Stimulated activated naive CD4-positive, alpha-beta T cell treated with Interleukin-2 at 50 U/mL for 16 hours (primary cell): ENCODE data around the gene PRKAG1.
A peak's percentile ranks its signal among the peaks of the same experiment; 100 is the strongest.
"Not testable (repeated sequence)": the region's sequence is repeated elsewhere in the genome, so short reads cannot be mapped to it uniquely, and the experiment has no call there.

ENCODE experiments used
- DNase-seq: peaks from one replicate; lab custom pipeline; 2025; lab: John Stamatoyannopoulos, UW

The PRKAG1 gene

GRCh38 chr12:49018261-49019119 lies at the start of gene PRKAG1:
Gene PRKAG1, minus strand, starts transcription at chr12:49018776. Its CDS starts 36 bp downstream, at chr12:49018740.
- DNase-seq: peak; percentile 94

- DNase-seq: no peak
Observed at GRCh38 chr12:49066120-49066519, 47.5 kb upstream of the PRKAG1 start.

DNA sequence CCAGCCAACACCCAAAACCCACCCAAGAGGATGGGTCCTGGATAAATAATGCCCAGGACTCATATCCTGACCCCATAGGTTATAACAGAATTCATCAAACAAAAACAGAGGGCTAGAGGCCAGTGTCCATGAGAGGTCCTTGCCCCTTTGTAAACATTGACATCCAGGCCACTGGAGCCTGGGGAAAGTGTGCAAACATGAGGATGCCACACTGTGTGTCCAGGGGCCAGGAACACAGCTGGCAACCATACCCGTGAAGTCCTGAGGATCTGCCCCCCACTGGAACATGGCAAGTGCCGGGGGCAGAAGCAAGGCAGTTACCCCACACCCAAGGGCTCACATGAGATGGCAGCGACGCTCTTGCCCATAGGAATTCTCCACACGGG lies 46.2 kb upstream of the PRKAG1 start:
- DNase-seq: no peak

- DNase-seq: not testable (repeated sequence)
Observed at GRCh38 chr12:49061916-49062315, 43.3 kb upstream of the PRKAG1 start.

DNA sequence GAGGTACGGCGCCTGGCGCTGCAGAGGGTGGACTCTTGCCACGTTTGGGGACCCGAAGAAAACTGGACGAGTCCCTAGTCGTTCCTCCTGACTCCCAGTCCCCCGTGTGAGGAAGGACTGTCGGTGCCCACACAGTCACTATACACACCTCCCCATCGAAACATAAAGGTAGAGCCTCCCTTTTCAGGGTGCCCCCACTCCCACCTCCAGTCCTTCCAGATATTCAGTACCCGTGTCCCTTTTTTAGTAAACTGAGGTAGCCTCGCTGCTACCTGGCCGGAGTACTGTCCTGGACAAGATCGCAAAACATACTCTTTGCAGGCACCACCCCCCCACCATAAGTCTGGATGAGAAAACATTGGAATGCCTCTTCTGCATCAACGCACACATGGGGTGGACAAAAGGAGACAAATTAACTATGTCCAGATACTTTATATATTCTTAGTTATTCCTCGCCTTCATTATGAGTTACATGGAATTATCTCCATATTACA lies 42.6 kb upstream of the PRKAG1 start:
- no peak for DNase-seq

DNA sequence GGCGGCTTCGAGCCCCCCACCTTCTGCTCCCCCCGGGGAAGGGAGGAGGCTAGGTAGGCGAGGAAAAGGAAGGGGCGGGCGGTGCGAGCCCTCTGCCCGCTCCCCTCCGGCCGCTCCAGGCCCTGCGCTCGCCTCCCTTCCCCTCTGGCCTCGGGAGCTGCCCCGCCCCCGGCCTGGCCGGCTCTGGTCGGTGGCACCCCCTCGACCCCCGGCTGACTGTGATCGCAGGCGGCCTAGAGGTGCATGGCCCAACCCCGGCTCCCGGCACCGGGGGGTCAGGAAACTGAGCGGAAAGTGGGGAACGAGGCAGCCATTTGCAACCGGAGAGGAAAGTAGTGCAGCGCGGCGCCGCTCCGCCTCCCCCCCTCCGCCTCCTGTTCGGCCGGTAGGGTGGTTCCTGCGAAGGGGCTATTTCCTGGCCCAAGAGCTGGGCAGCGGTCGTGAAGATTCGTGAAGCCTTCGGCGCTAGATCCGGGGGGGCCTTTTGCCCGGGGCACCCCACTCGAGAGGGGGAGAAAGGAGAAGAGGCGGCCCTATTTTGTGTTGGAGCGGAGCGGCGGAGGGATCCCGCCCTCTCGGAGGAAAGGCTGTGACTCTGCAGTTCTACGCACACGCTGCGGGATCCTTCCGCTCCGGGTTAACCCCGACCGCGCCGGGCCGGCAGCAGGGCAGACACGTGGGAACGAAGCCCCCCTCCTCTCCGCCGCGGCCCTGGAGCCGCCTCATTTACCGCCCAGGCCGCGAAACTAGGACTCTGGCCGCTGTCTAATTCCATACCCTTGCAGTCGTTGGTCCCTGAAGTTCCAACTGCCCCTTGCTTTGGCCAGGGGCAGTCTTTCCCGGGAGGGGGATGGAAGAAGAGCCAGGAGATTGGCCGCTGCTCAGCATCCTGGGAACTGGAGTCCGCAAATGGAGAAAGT lies 41.9 kb upstream of the PRKAG1 start, which contains the start of gene KMT2D:
KMT2D (minus strand) TSS at position 558 of the 920 bp plus-strand sequence. CDS start 5,470 bp downstream, outside the sequence.
- peak; percentile 90 for DNase-seq

- DNase-seq: no peak
Observed at GRCh38 chr12:49059299-49060171, 41.0 kb upstream of the PRKAG1 start.

DNA sequence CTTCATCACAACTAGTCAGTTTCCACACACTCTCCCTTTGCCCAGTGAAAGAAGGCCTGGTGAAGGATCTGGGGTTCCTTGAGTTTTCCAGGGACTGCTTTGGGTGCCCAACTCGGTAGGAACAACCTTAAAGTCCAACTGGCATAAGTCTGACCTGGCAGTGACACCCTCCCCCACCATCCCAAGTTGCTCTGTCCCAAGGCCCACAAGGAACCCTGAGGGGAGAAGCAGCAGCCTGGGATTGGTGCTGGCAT lies 40.4 kb upstream of the PRKAG1 start:
- DNase-seq: no peak

- no peak for DNase-seq
Observed at GRCh38 chr12:49058366-49059044, 39.9 kb upstream of the PRKAG1 start.

DNA sequence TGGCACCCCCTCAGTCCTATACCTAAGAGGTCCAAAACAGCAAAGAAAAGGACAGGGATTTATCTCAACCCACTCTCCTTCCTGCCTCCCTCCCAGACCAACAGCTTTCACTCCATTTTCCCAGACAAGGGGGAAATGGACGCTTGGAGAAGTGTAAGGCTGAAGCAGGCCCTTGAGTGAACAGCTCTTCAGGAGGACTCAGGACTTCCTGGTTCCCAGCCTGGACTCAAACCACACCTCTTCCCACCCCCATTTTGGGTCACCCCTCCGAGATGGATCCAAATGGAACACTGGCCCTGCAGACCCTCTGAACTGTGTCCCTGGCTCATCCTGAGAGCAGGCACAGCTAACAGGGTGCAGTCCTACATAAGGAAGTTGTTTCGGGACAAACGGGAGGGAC lies 39.3 kb upstream of the PRKAG1 start:
- no peak for DNase-seq

- DNase-seq: peak; percentile 37
Observed at GRCh38 chr12:49055978-49056754, 37.6 kb upstream of the PRKAG1 start.

DNA sequence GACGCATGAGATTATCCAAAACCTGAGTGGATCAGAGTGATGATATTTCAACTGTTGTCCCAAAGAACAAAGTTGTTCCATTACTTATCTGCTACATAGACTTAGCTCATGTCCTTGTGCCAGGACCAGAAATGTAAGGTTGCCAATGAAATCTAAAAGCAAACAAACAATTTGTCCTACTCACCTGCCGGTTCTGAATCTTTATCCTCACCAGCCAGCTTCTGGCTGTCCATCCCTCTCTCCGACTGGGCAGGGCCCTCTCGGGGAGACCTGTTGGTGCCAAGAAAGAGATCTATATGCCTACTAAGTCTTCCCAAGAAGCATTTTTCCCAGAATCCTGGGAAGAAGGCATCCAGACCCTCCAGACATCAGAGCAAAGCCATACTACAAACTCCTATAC lies 36.5 kb upstream of the PRKAG1 start:
- DNase-seq: no peak

DNA sequence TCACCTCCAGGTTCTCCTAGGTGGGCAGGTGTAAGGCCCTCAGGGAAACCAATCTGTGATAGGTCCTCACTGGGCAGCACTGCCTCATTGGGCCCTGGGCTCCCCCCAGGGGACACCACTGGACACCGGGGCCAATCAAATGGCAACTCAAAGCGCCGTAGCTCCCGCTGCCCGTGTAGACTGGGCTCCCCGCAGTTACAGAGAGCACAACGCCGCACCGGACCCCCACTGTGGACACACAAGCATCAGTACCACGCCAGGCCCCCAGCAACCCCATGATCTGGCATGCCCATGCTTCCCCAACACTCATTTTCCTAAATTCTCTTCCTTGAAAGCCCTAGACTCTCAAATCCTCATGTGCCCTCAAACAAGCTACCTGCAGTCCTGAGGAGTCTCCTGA lies 35.9 kb upstream of the PRKAG1 start:
- no peak for DNase-seq

- DNase-seq: no peak
Observed at GRCh38 chr12:49054096-49054495, 35.5 kb upstream of the PRKAG1 start.

DNA sequence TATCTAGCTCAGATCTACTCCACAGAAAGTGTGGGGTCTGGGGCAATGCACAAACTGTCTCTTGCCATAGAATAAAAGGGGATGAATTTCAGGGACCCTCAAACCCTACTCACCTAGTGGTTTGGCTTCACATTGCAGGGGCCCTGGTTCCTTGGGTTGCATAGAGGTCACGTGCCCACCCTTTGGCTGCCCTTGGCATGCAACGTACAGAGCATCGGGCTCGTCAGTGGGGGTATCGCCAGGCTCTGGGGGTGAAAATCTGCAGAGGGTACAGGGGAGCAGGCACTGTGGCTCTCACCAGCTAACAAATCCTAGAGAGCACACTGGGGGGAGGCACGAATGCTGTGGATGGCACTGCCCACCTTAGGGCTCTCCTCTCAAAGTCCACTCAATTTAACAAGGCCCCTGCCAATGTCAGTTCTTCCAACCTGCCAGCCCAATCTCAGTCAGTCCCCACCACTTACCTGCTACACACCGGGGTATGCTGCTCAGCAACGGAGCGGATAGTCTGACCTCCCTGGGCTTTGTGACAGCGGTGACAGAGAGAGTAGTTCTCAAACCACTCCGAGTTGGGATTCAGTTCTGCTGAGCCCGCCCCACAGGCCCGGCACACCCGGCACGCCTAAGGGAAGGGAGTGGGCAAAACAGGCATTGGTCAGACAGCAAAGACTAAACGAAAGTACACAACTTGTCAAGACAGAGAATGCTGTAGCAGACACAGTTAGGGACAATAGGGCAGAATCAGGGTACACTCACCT lies 34.1 kb upstream of the PRKAG1 start:
- DNase-seq: no peak

DNA sequence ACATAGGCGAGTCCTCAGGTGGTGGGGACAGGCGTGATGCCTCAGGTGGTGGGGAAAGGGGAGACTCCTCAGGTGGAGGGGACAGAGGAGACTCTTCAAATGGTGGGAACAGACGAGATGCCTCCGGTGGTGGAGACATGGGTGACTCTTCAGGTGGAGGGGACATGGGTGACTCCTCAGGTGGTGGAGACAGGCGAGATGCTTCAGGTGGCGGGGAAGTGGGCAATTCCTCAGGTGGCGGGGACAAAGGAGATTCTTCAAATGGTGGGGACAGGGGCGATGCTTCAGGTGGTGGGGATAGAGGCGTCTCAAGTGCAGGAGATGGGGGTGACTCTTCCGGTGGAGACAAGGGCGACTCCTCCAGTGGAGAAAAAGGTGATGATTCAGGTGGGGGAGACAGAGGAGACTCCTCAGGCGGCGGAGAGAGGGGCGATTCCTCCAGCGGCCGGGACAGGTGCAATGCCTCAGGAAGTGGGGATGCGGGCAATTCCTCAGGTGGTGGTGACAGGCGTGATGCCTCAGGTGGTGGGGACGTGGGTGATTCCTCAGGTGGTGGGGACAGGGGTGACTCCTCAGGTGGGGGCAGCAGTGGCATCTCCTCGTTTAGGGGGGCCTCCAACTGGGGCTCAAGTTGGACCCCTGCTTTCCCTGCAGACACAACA lies 33.3 kb upstream of the PRKAG1 start:
- DNase-seq: no peak

- no peak for DNase-seq
Observed at GRCh38 chr12:49051373-49051764, 32.8 kb upstream of the PRKAG1 start.

GRCh38 chr12:49050507-49051372 lies 32.2 kb upstream of the PRKAG1 start:
- DNase-seq: no peak
